ENCODE data around the gene SS18L1. TPM values are rescaled to one million over a fixed set of nuclear protein-coding genes. Genes with fewer than 3 reads are reported as not detected.

Gene SS18L1
- total RNA-seq, 1 donor from 2014 or later = 9.7 TPM

- DNase-seq (ENCODE audit: low read depth, low spot score) = no peak
Observed at GRCh38 chr20:62208795-62209755, 65.5 kb downstream of the SS18L1 start.

DNA sequence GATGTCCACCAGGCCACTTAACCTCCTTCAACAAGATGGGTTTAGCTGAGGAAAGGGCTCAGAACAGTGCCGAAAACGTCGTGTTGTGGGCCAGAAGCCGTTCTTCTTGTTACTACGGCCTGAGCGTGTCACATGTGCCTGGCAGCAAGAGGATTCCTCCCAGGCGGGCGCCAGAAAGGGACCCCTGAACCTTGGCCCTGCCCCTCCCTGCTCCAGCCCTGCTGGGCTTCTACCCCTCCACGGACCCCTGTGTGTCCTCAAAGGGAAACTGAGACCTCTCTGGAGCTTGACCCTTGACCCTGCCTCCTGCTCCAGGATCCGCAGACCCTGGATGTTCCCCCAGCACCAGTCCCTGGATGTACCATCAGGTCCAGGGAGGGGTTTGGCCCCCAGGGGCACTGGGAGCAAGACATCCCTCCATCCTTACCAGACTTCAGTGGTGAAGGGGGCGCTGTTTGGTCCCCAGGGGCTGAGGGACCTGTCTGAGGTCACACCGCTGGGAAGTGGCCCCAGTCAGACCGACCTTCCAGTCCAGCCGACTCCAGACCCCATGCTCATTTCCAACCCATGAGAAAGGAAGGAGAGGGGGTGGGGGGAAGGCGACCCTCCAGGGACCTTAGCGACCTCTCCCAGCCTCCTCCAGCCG lies 66.4 kb downstream of the SS18L1 start:
- no peak for DNase-seq (ENCODE audit: low read depth, low spot score)

GRCh38 chr20:62210496-62210855 lies 66.9 kb downstream of the SS18L1 start:
- no peak for DNase-seq (ENCODE audit: low read depth, low spot score)

DNA sequence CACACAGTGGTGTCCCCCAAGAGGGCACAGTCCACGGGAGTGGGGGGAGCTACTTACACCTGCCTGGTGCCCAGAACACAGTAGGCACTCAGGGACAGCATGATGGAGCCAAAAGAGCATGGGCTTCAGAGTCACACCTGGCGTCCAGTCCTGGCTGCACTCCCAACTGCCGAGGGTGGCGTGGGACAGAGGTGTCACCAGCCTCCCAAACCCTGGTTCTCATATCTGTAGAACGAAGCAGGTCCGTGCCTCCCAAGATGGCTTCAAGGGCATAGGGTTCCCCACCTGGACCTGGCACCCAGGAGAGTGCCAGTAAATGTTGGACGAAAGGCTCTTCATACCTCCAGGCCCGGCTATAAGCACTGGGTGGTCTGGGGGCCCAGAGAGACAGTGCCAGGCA lies 67.6 kb downstream of the SS18L1 start:
- no peak for DNase-seq (ENCODE audit: low read depth, low spot score)

DNA sequence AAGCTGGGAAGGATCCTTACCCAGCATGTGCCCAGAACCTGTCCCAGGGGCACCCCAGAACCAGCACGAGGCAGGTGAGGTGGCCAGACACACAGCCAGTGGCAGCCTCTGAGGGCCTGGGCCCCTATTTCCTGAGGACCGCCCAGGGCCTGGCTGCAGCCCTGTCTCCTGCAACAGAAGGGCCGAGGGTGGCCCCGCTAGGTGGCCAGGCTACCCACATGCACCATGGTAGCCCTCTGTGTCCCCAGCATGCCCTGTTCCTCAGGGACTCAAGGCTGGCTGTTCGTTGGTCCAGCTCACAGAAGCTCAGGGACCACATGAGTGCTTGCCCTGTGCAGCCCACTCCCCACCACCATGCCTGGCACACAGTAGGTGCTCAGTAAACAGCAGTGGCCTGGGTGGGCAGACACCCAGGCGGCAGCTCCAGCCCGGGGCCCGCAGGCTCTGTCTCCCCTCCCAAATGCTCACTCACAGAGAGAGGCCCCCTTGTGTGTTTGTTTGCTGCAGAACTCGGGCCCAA lies 68.3 kb downstream of the SS18L1 start:
- DNase-seq (ENCODE audit: low read depth, low spot score) = no peak

GRCh38 chr20:62212299-62212698 lies 68.7 kb downstream of the SS18L1 start:
- DNase-seq (ENCODE audit: low read depth, low spot score) = no peak

DNA sequence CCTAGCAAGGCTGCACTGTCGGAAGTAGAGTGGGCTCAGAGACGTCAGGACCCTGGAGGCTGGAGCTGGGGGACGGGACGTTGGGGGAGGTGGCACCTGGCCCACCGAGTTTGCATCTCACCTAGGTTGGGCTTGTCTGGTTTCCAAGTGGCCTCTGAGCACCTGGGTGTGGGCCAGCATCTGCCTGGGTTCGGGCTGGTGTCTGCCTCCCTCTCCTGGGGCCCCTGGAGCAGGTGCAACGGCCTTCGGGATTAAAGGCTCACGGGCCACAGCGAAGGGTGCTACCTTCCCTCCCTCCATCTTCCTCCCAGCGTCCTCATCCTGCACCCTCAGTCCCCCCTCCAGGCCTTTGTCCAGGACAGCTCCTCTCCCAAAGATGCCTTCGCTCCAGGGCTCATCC lies 70.5 kb downstream of the SS18L1 start:
- DNase-seq (ENCODE audit: low read depth, low spot score) = no peak

- DNase-seq (ENCODE audit: low read depth, low spot score) = no peak
Observed at GRCh38 chr20:62215020-62215990, 71.7 kb downstream of the SS18L1 start.

- DNase-seq (ENCODE audit: low read depth, low spot score) = no peak
Observed at GRCh38 chr20:62215991-62216635, 72.5 kb downstream of the SS18L1 start.

DNA sequence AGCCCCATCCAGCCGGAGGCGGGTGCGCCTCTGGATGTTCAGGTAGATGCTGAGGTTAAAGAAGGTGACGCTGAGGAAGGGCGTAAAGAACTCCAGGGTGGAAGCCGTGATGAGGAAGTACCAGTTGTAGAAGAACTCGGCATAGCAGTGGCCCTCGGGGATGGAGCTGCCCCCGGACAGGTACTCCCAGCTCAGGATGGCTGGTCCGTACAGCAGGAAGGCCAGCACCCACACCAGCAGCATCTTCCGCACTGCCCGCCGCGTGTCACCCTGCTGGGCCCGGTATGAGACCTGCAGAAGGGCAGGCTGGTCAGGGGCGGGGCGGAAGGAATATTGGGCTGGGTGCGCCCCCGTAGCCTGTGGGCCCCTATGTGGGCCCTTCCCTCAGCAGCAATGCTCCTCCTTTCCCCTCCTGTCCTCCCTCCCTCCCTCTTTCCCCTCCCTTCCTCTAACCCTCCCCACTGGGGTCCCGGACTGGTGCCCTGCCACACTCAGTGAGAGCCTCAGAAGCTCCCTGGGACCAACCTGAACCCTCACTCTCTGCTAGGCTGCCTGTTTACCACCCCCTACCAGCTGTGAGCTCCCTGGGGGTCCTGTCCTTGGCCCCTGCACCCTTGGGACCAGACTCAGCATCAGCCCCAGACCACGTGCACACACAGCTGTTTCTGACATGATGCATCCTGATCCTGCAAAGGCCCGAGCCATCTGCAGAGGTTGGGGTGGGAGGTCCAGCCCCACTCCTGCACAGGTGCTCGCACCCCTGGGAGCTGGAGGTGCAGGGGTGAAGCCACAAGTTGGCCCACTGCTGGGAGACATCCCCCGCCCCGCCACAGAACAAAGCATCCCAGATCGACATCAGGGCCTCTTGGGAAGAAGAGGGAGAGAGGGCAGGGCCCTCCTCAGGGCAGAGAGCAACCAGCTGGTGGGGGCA lies 73.3 kb downstream of the SS18L1 start:
- DNase-seq (ENCODE audit: low read depth, low spot score) = no peak

DNA sequence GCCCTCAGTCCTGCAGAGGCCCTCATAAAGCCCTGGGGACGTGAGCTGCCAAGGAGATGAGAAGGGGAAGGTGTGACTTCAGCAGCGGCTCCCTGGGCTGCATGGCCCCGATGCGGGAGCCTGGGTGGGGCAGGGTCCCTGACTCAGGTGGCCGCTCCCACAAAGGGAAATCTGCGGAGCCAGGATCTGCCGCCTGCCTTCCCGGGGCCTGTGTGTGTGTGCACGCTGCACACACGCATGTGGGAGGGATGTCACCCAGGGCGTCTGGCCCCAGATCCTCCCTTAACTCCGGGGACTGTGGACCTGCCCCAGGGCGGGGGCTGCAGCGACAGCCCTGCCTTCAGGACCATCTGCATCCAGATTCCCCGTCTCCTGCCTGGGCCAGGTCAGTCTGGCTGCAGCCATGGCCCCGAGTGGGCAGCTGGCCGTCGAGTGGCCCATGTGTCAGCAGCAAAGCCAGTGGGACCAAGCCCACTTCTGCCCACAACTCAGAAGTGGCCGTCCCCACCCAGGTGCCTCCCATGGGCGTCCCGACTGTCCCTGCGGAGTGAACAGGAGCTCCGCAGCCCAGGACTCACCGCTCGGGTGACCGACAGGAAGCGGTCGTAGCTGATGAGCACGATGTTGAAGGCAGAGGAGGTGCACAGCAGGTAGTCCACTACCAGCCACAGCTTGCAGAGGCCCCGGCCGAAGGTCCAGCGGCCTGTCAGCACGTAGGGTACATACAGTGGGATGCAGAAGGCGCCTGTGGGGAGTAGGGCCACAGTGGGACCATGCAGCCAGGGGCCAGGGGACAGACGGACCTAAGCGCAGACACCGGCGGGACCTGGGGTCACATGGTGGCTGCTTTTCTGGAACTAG lies 74.6 kb downstream of the SS18L1 start:
- DNase-seq (ENCODE audit: low read depth, low spot score) = no peak

DNA sequence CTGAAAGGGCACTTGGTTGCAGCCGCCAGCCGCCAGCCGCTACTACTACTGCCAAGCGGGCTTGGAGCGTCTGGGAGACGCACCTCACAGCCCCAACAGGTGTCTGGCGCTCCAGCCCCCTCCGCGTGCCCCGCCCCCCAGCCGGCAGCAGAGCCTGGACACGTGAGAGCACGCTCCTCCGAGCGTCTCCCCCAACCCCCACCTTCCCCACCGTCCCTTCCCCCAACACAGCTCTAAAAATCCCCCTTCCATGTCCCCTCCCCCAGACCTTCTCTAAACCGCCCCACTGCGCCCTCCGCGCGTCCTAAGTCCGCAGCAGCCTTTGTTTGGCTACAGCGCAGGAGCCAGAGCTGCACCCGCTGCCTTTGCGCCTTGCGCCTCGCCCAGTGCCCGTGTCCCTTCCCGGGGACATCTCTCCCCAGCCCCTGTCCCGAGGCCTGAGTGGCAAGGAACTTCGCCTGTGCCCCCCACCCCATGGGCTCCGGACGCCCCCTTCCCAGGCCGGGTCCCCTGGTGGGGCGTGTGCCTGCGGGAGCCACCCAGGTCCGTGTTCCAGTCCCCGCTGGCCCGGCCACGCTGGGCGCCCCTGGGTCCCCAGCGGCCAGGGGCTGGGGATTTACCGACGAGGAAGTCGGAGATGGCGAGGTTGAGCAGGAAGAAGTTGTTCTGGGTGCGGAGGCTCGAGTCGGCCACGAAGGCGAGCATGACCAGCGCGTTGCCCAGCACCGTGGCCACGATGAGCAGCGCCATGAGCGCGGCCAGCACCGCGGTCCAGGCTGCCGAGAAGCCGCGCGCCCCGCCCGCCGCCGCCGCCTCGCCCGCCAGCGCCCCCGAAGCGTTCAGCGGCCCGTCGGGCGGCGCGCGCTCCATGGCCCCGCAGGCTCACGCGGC lies 75.8 kb downstream of the SS18L1 start:
- DNase-seq (ENCODE audit: low read depth, low spot score) = no peak

GRCh38 chr20:62219992-62220665 lies 76.6 kb downstream of the SS18L1 start, which contains the start of gene HRH3:
HRH3 (minus strand) TSS chr20:62220278; CDS start chr20:62219970, 308 bp downstream.
- no peak for DNase-seq (ENCODE audit: low read depth, low spot score)

- DNase-seq (ENCODE audit: low read depth, low spot score) = no peak
Observed at GRCh38 chr20:62220666-62221568, 77.3 kb downstream of the SS18L1 start.

DNA sequence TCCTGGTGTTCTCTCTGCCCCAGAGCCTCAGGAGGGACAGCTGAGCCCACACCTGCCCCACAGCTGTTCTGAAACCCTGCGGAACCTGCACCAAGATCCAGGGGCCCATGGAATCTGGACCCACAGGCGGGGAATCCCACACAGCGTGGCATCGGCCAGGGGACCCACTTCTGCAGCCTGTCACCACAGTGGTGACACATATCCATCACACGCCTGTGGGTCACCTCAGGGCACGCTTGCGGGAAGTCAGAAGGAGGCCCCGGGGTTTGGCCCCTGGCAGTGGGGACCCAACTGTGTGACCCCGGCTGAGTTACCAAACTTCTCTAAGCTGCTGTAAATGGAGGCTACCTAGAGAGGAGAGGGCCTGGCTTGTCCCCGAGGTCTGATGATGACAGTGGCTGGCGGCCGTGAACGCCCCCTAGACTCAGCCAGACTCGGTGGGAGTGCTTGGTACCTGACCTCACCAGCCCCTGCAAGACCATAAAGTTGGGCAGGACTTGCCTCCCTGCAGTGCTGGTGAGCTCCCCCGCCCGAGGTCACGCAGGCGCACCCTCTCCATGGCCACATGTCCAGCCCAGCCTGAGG lies 78.8 kb downstream of the SS18L1 start:
- no peak for DNase-seq (ENCODE audit: low read depth, low spot score)

GRCh38 chr20:62222972-62223371 lies 79.4 kb downstream of the SS18L1 start:
- DNase-seq (ENCODE audit: low read depth, low spot score) = no peak
